ENCODE data around the gene IGF2. TPM values are rescaled to one million over a fixed set of nuclear protein-coding genes. Genes with fewer than 3 reads are reported as not detected.

Gene IGF2
- total and polyA plus RNA-seq, 2 donors (not counting 1 experiment from before 2014, with no cell fraction given): not detected

DNA sequence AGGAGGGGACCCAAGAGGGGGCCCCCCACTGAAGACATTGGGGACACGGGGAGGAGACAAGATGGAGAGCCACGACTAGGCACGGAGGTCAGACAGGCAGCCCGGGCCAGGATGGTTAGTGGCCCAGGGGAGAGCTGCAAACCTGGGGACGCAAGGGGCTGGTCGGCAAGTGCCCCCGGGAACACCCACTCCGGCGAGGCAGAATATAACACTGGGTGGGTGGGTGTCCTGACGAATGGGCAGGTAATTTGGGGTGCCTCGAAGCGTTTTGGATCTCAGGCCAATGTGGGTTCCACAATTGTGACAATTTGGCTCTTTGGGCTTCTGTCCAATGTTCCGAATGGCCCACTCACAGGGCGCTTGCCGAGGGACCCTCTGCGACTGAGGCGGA is 9.9 kb downstream of the IGF2 start:
- ATAC-seq (ENCODE audit: low read depth): no peak
- peaks cover 18% of the 10 kb centered on the region for H3K27me3 Mint-ChIP-seq
- Histone ChIP-seq H3K4me3 (ENCODE audit: control extremely low read depth in 1 of 5, extremely low read depth in 1 of 5, insufficient read depth in 1 of 5, low read depth in 2 of 5, low read length in 4 of 5) (no peak overlapping the region), H4K20me1 (ENCODE audit: control insufficient read depth, insufficient read depth, low read length, poor library complexity, severe bottlenecking) (no peaks in the 10 kb centered on the region), H3K27ac (ENCODE audit: low read length in 2 of 2) (no peak overlapping the region), H2AFZ (ENCODE audit: insufficient read depth, low read depth, low read length, poor library complexity, severe bottlenecking) (no peak overlapping the region), H3K4me2 (replicated peaks; ENCODE audit: low read depth, low read length, poor library complexity, severe bottlenecking) (no peak overlapping the region), H3K36me3 (replicated peaks in 1 of 2; ENCODE audit: control extremely low read depth in 1 of 2, control insufficient read depth in 1 of 2, extremely low read depth in 1 of 2, insufficient read depth in 2 of 2, low read length in 1 of 2) (no peaks in the 10 kb centered on the region), H3K79me2 (ENCODE audit: control insufficient read depth, insufficient read depth, low read length) (no peaks in the 10 kb centered on the region), H3K9me3 (ENCODE audit: control extremely low read depth in 1 of 3, control insufficient read depth in 2 of 3, insufficient read depth in 1 of 3, low read length in 2 of 3) (no peaks in the 10 kb centered on the region), H3K4me1 (ENCODE audit: control insufficient read depth in 2 of 2, insufficient read depth in 2 of 2, low read length in 2 of 2) (no peaks in the 10 kb centered on the region), H3K27me3 (replicated peaks in 1 of 4; ENCODE audit: control extremely low read depth in 1 of 4, control insufficient read depth in 3 of 4, insufficient read depth in 4 of 4, low read length in 3 of 4) (peaks cover 0 to 14% (median 2%) of the 10 kb centered on the region in 4 experiments), H3K9ac (ENCODE audit: low read length) (no peak overlapping the region)
- WGBS (ENCODE audit: insufficient coverage): 91% methylated on average over 15 of the region's 17 CpGs
- DNase-seq: no peak
- H3K9me3 Mint-ChIP-seq (ENCODE audit: insufficient read depth): peaks cover 7% of the 10 kb centered on the region
- CTCF ChIA-PET: interaction anchor here (1.0 kb wide), 1 partner anchor 22 kb away, joined by 3 read pairs; no protein-coding TSS in a partner anchor
- H3K4me1 Mint-ChIP-seq: no peaks in the 10 kb centered on the region
- H3K4me3 Mint-ChIP-seq: no peak overlapping the region
- POLR2A ChIA-PET: no interaction called here
- intact Hi-C loops (cut with micrococcal nuclease): no loop called here
- TF ChIP-seq, protein P1, sequence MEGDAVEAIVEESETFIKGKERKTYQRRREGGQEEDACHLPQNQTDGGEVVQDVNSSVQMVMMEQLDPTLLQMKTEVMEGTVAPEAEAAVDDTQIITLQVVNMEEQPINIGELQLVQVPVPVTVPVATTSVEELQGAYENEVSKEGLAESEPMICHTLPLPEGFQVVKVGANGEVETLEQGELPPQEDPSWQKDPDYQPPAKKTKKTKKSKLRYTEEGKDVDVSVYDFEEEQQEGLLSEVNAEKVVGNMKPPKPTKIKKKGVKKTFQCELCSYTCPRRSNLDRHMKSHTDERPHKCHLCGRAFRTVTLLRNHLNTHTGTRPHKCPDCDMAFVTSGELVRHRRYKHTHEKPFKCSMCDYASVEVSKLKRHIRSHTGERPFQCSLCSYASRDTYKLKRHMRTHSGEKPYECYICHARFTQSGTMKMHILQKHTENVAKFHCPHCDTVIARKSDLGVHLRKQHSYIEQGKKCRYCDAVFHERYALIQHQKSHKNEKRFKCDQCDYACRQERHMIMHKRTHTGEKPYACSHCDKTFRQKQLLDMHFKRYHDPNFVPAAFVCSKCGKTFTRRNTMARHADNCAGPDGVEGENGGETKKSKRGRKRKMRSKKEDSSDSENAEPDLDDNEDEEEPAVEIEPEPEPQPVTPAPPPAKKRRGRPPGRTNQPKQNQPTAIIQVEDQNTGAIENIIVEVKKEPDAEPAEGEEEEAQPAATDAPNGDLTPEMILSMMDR (IDR thresholded peaks at IDR 0.05): no peak
- no peak for TF ChIP-seq EZH2 (IDR thresholded peaks at IDR 0.05; ENCODE audit: borderline replicate concordance, insufficient read depth, low read depth, low read length, poor library complexity, severe bottlenecking)
- no peak overlapping the region for H3K27ac Mint-ChIP-seq

DNA sequence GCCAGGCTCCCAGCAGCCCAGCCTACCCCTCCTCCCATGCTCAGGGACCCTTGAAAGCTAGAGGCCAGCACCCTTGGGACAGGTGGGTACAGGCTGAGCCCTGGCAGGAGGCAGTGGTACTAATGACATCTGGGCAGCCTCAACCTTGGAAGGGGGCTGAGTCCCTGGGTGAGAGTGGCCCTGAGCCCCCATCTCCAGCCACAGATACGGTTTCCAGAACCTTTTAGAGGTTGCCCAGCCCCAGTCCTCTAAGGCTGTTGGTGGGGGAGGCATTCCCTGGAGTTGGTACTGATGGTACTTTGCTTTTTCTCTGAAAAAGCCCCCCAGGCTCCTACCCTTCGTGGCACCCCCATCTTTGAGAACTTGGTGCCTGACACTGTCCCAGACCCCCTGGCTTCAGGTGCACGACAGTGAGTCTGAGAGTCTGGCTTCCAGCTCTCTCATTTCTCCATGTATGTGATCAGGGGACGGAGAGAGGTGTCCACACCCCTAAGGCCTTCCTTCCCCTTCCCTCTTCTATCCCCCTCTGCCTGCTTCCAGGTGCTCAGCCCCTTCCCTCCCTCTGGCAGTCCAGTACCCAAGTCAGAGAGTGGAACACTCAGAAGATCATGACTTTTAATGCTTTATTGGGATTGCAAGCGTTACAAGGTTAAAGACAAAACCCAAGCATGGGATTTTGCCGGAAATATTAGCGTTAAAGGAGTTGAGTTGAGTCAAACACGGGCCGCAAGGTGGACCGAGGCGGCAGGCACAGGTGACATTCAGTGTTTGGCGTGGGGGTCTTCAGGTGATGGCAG is 10.5 kb downstream of the IGF2 start:
- Histone ChIP-seq H2AFZ (ENCODE audit: insufficient read depth, low read depth, low read length, poor library complexity, severe bottlenecking) (no peak overlapping the region), H3K4me3 (ENCODE audit: control extremely low read depth in 1 of 5, extremely low read depth in 1 of 5, insufficient read depth in 1 of 5, low read depth in 2 of 5, low read length in 4 of 5) (no peak overlapping the region), H3K27ac (ENCODE audit: low read length in 2 of 2) (no peak overlapping the region), H3K36me3 (replicated peaks in 1 of 2; ENCODE audit: control extremely low read depth in 1 of 2, control insufficient read depth in 1 of 2, extremely low read depth in 1 of 2, insufficient read depth in 2 of 2, low read length in 1 of 2) (no peaks in the 10 kb centered on the region), H3K4me2 (replicated peaks; ENCODE audit: low read depth, low read length, poor library complexity, severe bottlenecking) (no peak overlapping the region), H3K4me1 (ENCODE audit: control insufficient read depth in 2 of 2, insufficient read depth in 2 of 2, low read length in 2 of 2) (no peaks in the 10 kb centered on the region), H4K20me1 (ENCODE audit: control insufficient read depth, insufficient read depth, low read length, poor library complexity, severe bottlenecking) (no peaks in the 10 kb centered on the region), H3K9me3 (ENCODE audit: control extremely low read depth in 1 of 3, control insufficient read depth in 2 of 3, insufficient read depth in 1 of 3, low read length in 2 of 3) (no peaks in the 10 kb centered on the region), H3K27me3 (replicated peaks in 1 of 4; ENCODE audit: control extremely low read depth in 1 of 4, control insufficient read depth in 3 of 4, insufficient read depth in 4 of 4, low read length in 3 of 4) (peaks cover 0 to 8% (median 2%) of the 10 kb centered on the region in 4 experiments), H3K79me2 (ENCODE audit: control insufficient read depth, insufficient read depth, low read length) (no peaks in the 10 kb centered on the region), H3K9ac (ENCODE audit: low read length) (no peak overlapping the region)
- no peak overlapping the region for H3K27ac Mint-ChIP-seq
- no peak for DNase-seq
- TF ChIP-seq EZH2 (IDR thresholded peaks at IDR 0.05; ENCODE audit: borderline replicate concordance, insufficient read depth, low read depth, low read length, poor library complexity, severe bottlenecking): no peak
- TF ChIP-seq, protein P1 (IDR thresholded peaks at IDR 0.05): no peak
- ATAC-seq (ENCODE audit: low read depth): no peak
- peaks cover 18% of the 10 kb centered on the region for H3K27me3 Mint-ChIP-seq
- peaks cover 7% of the 10 kb centered on the region for H3K9me3 Mint-ChIP-seq (ENCODE audit: insufficient read depth)
- 93% methylated on average over 9 of the region's 12 CpGs for WGBS (ENCODE audit: insufficient coverage)
- H3K4me1 Mint-ChIP-seq: no peaks in the 10 kb centered on the region
- CTCF ChIA-PET: no interaction called here
- no peak overlapping the region for H3K4me3 Mint-ChIP-seq
- intact Hi-C loops (cut with micrococcal nuclease): no loop called here
- POLR2A ChIA-PET: no interaction called here

Data from B cell (primary cell).